Measurements from ENCODE around the gene SOCS2.
"Not testable (repeated sequence)": the region's sequence is repeated elsewhere in the genome, so short reads cannot be mapped to it uniquely, and the experiment has no call there.

SOCS2 gene

DNA sequence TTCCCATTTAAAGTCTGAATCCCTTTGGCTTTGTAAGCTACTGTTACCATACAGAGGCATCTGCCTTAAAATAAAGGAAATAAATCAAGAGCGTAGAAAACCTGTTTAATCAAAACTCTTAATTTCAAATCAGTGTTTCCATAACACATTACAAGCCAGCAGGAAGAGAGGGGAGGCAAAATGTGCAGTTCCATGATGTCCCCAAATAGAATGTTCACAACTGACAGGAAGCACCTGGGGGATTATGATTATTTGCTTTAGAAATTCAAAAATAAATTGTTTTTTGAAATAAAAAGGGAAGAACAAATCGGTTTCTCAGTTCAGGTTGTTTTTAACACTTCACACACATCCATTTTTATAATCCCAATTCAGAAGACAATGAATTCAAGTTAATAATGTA, 21.4 kb downstream of the SOCS2 start:
- no peak for DNase-seq (ENCODE audit: low read depth in 2 of 2)

DNA sequence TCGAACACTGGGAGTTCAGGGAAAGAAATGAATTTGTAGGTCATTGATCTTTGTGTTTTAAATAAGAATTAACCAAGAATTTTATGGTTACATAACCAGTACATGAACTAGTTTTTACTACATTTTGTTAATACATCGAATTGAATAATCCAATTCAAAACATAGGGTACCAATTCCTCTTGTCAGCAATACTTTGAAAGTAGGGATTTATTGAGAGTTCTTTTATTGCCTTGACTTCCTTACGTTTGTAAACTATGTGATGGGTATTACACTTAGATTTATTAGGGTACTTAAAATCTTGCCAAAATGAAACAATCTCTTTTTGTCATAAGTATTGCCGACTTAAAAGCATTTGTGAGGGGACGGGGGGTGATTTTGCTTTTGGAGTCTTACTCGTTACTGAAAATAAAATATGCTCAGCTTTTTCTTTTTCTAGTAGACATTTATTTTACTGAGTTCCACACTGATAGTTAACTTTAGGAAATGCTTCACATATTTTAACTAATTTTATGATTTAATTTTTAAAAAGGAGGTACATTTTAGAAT, 22.4 kb downstream of the SOCS2 start:
- no peak for DNase-seq (ENCODE audit: low read depth in 2 of 2)

DNA sequence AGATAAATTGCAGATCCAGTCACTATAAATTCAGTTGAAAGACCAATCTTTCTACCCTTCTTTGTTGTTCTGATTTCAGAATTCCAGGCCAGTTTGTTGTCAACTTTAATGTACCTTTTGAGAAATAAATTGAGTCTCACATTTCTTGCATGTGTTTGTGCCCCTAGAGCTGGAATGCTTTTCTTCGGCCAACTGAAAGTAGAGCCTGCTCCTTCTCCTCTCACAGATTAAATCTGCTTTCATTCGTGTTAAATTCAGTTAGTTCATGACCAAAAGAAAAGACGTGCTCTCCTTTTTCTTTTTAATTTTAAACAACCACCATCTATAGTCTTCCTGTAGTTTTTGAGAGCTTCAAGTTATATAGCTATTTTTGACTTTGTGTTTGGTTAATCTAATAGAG, 22.9 kb downstream of the SOCS2 start:
- no peak for DNase-seq (ENCODE audit: low read depth in 2 of 2)

DNA sequence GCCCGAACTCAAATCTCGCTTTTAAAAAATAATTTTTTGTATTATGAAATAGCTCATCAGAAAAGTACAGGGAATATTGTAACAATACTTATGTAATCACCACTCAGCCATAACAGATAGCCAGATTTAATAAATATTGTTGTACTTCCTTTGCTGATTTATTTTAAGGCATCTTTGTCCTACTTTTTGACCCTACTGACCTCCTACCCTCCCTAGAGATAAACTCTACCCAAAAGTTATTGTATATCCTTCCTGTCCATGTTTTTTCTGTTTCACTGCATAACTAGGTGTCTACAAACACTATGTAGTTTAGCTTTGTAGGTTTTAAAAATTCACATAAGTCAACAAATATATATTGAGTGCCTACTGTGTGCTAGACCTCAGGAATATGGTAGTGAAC, 25.1 kb downstream of the SOCS2 start:
- DNase-seq (ENCODE audit: low read depth in 2 of 2), result no peak

DNA sequence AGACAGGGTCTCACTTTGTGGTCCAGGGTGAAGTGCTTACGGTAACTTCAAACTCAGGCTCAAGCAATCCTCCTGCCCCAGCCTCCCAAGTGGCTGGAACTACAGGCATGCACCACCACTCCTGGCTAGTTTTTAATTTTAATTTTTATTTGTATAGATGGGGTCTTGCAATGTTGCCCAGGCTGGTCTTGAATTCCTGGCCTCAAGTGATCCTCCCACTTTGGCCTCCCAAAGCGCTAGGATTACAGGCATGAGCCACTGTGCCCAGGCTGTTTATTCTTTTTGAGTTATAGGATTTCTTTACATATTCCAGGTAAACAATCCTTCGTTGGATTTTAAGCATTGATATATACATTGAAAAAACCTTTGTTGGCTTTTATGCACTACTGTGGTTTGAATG, 26.7 kb downstream of the SOCS2 start:
- DNase-seq (ENCODE audit: low read depth in 2 of 2), result no peak

DNA sequence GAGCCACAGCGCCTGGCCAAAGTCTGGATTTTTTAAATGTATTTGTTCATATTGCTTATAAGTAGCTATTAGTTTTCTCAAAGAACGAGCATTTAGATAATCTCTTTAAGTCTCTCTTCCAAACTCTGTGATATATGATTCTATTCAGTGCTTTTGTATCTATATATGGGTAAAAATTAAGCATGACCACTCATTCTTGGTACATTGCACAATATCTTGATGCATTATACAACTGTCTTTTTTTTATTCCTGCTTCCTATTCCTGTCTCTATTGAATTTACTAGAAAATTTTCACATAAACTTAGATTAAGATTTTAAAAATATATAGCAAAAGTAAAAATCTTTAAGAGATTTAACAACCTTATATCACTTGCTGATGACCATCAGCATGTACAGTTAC, 29.1 kb downstream of the SOCS2 start:
- DNase-seq (ENCODE audit: low read depth in 2 of 2), result no peak

DNA sequence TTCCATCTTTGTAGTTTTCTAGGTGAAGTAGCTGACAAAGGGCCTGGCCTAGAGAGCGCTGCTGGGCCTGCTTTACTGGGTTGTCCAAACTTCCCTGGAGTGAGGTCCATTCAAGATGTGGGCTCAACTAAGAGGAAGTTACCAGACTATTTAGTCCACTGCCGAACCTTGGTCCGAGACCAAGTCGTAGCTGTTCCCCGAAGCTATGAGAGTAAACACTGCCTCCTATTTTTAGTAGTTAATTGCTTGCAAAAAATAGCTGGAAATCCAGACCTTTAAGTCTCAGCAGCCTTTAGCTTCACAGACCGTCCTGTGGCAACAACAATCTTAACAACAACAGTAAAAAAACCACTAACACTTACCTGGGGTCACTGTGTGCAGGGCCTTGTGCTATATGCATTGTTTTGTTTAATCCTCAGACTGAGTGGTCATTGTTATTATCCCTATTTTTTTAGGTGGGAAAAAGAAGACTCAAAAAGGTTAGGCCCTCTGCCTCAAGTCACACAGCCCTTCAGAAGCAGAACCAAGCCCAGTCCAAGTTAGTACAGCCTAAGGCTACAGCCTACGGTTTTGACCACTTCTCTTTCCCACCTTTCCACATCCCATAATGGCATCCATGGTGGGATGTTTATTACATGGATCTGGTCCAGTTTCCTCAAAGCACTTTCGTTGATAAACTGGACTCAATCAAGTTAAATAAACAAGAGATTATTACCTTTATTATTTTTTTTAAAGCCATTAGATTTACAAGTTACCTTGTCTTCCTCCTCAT, 30.6 kb downstream of the SOCS2 start:
- DNase-seq (ENCODE audit: low read depth in 2 of 2), result no peak

DNA sequence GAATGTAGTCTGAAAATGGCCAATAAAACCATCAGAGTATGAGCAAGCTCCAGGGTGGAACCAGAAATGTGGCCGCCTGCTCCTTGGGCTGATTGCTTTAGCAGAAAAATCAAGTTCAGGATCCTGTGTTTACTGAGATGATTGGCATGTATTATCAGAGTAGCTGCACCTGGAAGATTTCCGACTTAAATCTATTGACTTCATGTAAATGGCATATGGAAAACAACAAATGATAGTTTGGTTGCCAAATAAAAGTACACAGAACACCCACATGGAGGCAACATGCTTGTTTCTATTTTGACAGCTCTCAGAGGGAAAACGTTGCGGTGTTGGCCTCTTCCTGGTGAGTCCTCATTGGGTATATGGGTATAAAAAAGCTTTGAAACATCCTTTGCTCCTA, 31.3 kb downstream of the SOCS2 start:
- no peak for DNase-seq (ENCODE audit: low read depth in 2 of 2)

DNA sequence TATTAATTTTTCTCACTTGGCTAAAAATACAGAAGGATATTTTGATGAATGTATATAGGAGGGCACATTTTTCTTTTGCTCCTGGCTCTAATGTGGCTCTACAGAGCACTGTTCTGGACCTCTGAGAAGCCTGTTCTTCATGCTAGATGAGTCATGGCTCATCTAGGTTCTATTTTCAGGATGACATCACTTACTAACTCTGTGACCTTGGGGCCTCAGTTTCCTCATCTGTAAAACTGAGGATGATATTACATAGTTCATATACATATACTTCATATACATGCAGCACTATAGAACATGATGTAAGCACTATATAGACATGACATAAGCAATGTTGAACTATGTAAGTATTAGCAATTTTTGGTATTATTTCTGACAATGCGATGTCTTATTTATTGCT, 35.8 kb downstream of the SOCS2 start:
- no peak for DNase-seq (ENCODE audit: low read depth in 2 of 2)

DNA sequence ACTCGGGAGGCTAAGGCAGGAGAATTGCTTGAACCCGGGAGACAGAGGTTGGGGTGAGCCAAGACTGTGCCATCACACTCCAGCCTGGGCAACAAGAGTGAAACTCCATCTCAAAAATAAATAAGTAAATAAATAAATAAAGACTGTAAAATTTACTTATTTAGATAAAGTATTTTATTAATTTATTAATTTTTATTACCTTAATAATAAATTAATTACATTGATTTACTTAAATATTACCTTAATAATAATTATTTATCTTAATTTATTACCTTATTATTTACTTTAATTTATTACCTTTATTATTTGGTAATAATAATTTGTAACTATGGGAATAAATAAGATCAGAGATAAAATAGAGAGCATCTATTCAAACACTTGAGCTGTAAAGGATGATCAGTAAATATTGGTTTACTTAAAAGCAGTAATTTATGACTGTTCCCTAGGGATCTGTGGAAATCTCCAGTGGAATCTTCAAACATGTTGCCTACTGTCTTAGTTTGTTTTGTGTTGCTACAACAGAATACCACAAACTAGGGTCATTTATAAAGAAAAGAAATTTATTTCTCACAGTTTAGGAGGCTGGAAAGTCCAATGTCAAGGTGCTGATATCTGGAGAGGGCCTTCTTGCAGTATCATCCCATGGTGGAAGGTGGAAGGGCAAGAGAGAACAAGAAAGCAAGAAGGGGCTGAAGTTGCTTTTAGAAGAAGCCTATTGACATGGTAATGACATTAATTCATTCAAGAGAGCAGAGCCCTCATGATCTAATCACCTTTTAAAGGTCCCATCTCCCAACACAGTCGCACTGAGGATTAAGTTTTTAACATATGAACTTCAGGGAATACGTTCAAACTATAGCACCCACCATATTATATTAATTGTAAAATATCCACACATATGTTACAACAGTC, 37.1 kb downstream of the SOCS2 start:
- no peak for DNase-seq (ENCODE audit: low read depth in 2 of 2)

DNA sequence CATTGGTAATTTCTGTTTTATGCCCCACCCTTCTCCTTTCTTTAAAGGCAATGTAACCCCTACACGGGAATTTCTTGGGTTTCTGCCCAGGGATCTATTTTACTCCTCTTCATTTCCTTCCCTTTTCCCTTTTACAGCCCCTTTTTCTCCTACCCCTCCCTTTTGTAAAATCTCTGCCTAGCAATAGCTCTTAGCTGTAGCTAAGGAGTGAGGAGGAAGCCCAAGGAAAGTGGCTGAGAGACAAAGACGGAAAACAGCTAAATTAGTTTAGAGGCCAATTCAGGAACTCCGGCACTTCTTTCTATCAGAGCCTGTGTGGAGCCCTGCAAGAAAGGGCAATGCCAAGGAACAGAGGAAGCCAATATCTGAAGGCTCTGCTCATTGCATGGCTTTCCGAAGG, 40.3 kb downstream of the SOCS2 start:
- DNase-seq (ENCODE audit: low read depth in 2 of 2), result no peak

DNA sequence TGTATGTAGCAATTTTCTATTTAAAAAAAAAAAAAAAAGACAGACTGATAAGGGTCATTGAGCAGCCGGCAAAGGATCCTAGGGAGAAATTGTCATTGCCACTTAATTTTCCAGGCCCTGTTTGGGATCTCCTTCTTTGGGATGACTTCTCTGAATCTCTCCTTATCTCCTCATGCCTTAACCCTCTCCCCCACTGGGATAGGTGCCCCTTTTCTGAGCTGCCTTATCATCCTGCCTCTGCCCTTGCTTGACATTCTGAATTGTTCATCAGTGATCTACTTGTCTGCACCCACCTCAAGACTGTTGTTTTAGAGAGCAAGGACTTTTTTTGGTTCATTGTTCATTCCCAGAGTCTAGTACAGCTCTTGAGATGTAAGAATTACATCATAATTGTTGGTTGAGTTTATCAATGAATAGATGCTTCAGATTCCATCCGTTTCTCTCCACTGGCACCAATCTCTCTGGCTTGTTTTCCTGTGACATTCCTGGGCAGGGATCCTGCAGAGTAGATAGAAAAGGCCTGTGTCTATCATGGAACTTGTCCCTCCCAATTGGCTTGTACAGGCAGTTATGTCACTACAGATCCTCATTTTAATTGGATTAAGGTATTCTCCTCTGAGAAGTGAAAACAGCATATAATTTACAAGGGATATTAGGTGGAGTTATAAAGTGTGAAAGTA, 42.6 kb downstream of the SOCS2 start:
- DNase-seq (ENCODE audit: low read depth in 2 of 2), result no peak

DNA sequence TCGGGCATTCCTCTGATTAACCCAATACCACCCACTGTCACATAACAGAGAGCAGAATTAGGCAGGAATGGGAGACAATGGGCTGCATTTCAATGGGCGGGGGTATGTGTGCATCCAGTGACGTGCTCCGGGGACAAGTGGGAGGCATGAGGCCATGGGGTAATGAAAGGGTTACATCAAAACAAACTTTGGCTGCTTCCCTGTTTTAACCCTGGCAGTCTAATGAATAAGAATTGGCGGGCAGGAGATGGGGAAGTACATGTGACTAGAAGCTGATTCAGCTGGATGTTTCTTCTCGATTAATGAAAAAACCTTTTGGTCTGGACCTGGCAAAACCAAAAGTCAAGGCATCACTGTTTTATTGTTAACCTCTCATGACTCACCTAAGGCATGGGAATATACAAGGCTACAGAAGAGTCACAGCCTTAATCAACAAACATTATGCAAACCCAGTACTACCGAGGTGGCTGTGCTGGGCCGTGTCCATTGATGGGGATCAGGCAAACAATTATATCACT, 44.2 kb downstream of the SOCS2 start:
- DNase-seq (ENCODE audit: low read depth in 2 of 2), result no peak

DNA sequence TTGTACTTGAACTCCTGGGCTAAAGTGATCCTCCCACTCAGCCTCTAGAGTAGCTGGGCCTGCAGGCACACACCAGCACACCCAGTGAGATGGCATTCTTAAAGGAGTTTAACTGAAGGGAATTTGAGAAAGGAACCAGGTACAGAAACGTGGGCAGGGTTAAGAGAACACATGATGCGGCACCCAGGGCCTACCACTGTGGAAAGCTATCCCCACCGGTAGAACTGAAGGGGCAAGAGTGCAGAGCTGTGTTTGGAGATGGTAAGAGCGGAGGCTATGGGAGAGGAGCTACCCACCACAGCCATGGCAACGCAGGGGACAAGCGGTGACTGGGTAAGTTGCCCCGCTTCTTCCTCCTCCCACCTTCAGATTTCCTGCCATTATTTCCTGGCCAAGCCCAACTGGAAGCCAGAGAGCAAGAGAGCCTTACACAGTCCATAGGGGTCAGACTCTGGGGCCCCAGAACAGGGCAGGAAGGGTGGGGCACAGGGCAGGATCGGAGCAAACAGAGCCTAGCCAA, 46.5 kb downstream of the SOCS2 start:
- no peak for DNase-seq (ENCODE audit: low read depth in 2 of 2)

DNA sequence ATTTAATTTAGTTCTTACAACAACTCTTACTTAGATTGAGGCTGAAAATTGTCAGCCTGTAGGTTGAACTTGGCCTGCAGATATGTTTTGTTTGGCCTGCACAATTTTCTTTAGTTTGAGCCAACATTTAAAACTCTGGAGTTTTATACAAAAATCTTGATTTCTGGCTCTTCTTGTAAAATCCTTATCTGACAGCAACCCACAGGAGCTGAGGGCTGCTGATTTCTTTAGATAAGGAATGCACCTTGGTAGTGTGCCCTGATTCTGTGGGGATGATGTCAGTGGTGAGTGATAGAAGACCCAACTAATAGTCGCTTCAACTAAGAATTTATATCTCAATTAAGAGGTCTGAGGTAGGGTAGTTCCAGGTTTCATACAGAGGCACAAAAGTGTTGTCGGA, 49.5 kb downstream of the SOCS2 start:
- no peak for DNase-seq (ENCODE audit: low read depth in 2 of 2)

DNA sequence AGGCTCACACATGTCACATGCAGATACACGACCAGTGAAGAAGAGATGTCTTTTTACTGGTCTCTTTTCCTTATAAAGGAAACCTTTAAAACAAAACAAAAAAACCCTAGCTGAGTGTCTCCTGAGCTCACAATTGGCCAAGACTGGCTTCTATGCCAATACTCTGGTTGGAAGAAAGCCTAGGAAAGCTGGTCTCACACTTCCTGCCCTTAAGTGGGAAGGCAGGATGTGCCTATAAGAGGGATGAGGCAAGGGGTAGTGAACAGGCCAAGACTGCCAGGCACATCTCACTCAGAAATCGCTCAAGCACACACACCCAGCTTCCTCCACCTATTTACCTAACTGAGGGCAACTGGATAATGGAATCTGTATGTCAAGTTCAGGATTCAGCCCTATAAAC, 50.0 kb downstream of the SOCS2 start:
- no peak for DNase-seq (ENCODE audit: low read depth in 2 of 2)

DNA sequence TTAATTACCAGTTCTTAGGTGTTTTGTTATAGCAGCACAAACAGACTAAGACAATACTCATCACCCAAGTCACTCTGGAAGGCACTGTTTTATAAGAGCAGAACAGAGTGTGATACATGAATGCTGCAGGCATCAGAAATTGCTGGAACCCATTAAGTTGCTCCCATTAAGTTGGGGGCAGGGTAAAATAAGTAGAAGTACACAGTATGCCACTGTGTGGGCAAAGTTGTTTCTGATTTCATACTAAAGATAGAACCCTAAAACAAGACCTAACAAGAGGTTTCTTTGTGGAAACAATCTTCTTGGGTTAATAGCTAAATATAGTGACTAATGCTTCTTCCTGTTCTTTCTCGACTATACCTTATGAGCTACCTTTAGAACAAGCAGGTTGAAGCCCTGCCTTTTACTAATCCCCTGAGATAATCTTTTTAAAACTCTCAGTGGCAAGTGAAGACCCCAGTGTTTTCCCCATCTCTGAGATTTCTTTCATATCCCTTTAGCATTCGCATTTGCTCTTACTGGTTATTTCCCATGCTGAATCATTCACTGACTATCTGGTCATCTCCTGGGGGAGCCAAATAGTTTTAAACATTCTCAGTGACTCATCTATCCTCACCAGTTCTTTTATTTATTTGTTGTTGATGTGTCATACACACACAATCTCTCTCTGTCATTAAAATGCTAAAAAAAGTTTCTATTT, 52.3 kb downstream of the SOCS2 start:
- no peak for DNase-seq (ENCODE audit: low read depth in 2 of 2)

DNA sequence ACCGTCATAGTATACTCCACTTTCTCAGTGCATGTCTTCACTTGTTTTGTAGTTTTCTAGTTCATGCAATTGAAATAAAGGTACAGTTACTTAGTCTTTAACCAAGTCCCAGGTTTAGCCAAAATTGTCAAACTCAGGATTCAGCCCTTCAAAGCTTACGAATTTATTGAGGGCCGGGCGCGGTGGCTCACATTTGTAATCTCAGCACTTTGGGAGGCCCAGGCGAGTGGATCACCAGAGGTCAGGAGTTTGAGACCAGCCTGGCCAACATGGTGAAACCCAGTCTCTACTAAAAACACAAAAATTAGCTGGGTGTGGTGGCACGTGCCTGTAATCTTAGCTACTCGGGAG, 52.8 kb downstream of the SOCS2 start:
- DNase-seq (ENCODE audit: low read depth in 2 of 2), result not testable (repeated sequence)

DNA sequence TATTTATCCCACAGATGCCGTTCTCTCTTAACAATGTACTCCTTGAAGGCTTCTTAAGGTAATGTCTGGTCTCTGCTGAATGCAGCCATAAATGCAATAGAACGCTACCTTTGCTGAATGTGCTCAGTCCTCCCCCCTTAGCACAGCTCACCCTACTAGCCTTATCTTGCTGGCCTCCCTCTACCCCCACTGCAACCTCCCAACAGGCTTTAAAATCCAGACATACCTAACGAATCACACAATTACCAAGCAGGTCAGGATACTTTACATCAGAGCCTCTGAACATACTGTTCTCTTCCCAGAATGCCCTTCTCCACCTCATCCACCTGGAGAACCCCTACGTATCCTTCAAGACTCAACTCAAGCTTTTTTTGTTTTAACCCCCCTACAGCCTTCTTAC, 53.7 kb downstream of the SOCS2 start:
- DNase-seq (ENCODE audit: low read depth in 2 of 2), result no peak
